CD4-positive, alpha-beta T cell treated with Interleukin-17A for 1 hour (primary cell): ENCODE results near the gene SLC6A3.

Experiments used
- DNase-seq: peaks from one replicate; pipeline ENCODE4 v3.0.0-alpha.2; 2020

SLC6A3 gene

GRCh38 chr5:1419476-1420210 lies 25.6 kb downstream of the SLC6A3 start:
- DNase-seq: no peak

- no peak for DNase-seq
Measured at GRCh38 chr5:1418921-1419280, 26.3 kb downstream of the SLC6A3 start.

DNA sequence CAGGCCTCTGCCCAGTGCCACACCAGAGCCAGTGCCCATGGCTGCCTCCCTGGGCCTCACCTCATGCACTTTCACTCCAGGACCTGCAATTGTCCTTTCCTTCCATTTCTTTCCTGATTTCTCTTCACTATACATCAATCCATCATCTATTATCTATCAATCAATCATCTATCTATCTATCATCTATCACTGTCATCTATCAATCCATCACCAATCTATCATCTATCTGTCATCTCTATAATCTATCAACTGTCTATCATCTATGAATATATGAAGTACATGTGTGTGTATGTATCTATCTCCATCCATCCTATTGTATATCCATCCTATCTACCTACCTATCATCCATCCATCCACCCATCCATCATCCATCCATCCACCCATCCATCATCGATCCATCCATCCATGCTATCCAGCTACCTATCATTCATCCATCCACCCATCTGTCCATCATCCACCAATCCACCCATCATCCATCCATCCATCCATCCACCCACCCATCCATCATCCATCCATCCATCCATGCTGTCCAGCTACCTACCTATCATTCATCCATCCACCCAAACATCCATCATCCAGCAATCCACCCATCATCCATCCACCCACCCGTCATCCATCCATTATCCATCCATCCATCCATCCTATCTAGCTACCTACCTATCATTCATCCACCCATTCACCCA lies 26.9 kb downstream of the SLC6A3 start:
- DNase-seq: no peak

DNA sequence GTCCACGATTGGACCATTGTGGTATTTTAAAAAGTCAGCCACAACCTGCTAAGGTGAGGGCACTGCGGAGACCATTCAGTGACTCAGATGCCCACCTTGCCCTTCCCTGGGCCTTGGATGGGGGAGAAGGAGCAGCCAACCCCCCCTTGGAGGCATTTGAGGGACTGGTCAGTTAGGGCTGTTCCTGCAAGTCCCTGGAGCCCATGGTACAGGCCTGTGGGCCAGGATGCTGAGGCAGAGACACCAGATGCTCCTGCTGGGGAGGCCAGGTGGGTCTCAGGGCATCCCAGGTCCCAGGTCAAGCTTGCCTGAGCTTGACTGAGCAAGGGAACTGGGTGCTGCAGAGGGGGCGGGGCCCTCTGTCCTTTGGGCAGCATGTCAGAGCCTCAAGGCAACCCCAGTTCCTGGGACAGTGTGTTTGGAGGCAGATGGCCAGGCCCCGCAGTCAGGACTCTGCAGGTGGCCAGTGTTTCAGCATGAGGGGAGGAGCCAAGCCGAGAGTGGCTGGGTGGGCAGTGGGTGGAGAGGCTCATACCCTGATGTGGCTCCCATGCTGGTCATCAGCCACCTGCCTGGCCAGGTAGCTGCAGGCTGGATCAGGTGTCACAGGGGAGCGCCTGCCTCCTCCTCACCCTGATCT lies 27.5 kb downstream of the SLC6A3 start:
- DNase-seq: no peak

DNA sequence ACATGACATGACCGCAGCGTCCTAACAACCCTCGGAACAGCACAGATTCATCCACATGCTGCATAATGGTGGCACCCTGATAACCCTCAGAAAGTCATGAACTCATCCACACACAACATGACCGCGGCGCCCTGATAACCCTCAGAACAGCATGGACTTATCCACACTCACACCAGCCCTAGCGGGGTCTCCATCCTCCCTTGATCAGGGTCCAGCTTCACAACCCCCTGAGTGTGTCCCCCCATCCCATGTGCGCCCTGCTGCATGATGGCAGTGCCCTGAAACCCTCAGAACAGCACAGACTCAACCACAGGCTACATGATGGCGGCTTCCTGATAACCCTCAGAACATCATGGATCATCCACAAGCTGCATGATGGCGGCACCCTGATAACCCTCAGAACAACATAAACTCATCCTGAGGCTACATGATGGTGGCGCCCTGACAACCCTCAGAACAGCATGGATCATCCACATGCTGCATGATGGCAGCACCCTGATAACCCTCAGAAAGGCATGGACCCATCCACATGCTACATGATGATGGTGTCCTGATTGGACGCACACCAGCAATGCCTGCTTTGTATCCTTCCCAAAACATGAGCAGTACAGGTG lies 28.3 kb downstream of the SLC6A3 start:
- no peak for DNase-seq

DNA sequence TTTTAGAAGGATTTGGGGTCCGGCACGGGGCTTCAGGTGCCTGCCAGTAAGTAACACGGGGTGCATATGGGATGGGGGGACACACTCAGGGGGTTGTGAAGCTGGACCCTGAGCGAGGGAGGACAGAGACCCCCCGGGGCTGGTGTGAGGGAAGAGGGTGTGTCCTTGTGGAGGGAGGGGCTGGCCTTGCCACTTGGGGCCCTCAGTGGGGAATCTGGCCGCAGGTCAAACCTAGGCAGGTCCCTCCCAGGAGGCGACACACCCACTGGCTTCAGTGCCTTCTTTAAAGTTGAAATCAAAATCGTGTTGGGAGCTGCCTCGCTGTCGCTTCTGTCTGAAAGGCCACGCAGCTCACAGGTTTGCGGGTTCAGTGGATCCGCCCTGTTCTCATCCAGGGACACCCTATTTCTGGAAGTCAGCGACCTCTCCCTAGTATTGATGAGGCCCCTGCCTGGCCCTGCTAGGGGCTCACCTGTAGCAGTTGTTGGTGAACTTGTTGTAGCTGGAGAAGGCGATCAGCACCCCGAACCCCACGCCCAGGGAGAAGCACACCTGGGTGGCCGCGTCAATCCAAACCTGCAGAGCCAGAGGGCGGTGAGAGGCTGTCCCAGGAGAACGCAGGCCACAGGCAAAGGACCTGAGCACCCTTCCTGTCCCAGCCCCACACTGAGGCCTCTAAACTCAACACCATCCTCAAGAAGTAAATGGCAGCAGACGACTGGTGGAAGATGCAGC lies 29.4 kb downstream of the SLC6A3 start:
- no peak for DNase-seq

DNA sequence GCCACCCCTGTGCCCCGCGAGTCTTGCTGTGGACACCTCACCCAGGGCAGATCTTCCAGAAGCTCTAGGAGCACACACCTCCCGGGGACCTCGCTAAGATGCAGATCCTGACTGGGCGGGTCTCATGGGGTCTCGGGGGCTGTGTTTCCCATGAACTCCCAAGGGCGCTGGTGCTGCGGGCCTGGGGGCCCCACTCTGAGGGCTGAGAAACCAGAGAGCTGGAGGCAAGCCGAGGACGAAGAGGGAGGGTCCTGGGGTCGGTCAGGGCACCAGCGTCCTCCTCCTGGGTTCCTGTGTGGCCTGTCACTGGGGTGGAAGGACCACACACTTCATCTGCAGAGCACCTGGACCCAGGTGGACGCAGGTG lies 30.2 kb downstream of the SLC6A3 start:
- DNase-seq: no peak

GRCh38 chr5:1414311-1415058 lies 30.8 kb downstream of the SLC6A3 start:
- DNase-seq: no peak

- DNase-seq: no peak
Measured at GRCh38 chr5:1413611-1414241, 31.5 kb downstream of the SLC6A3 start.

- DNase-seq: no peak
Measured at GRCh38 chr5:1413211-1413610, 32.0 kb downstream of the SLC6A3 start.

GRCh38 chr5:1412621-1413020 lies 32.6 kb downstream of the SLC6A3 start:
- no peak for DNase-seq

- no peak for DNase-seq
Measured at GRCh38 chr5:1412163-1412562, 33.1 kb downstream of the SLC6A3 start.

DNA sequence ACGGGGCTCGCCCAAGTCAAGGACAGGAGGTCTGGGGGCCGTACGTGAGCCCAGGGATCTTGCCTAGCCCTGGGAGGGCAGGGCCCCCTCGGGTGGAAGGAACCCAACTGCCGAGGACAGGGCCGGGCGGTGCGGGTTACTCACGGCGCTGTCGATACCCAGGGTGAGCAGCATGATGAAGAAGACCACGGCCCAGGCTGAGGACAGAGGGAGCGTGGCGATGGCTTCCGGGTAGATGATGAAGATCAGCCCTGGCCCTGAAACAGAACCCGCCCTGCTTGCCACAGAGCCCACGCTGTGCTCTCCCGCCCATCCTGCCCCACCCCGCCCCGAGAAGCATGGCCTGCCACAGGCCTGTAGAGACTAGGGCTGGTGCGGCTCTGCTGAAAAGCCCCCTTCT lies 34.1 kb downstream of the SLC6A3 start:
- no peak for DNase-seq

- DNase-seq: no peak
Measured at GRCh38 chr5:1410156-1411014, 34.9 kb downstream of the SLC6A3 start.

GRCh38 chr5:1409381-1410110 lies 35.7 kb downstream of the SLC6A3 start:
- DNase-seq: no peak

DNA sequence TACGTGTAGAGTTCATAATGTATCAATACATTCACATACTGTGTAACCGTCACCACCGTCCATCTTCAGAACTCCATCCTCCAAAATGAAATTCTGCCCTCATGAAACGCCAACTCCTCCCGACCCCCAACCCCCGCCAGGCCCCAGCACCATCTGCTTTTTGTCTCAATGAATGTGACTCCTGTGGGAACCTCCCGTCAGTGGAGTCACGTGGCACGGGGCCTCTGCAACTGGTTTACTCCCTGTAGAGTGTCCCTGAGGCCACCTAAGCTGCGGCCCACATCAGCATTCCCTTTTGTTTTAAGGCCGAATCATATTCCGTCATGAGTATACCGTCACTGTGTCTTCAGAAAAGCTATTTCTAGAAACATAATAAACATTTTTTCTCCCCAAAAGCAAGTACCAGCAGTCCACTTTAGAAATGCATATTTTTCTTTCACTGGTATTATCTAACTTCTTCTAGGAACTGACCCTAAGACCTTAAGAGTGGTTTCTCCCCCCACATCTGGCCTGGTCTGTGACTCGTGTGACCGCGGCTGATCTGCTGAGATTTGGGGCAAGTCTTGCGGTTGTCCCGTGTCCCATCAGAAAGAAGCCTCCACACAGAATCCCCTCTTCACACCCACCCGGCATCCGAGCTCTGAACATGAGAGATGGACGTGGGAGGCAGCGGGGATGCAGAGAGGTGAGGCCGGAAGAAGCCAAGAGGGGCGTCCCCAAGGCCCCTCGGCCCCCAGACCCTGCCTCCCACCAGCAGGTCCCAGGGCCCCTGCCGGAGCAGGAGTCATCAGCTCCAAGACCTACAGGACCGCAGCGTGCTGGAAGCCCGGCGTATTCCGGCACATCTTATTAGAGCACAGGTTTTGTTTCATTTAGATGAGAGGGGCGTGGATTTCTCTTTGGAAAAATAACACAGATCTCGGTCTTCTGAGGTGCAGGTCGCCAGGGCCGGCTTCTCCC lies 38.3 kb downstream of the SLC6A3 start:
- DNase-seq: no peak

DNA sequence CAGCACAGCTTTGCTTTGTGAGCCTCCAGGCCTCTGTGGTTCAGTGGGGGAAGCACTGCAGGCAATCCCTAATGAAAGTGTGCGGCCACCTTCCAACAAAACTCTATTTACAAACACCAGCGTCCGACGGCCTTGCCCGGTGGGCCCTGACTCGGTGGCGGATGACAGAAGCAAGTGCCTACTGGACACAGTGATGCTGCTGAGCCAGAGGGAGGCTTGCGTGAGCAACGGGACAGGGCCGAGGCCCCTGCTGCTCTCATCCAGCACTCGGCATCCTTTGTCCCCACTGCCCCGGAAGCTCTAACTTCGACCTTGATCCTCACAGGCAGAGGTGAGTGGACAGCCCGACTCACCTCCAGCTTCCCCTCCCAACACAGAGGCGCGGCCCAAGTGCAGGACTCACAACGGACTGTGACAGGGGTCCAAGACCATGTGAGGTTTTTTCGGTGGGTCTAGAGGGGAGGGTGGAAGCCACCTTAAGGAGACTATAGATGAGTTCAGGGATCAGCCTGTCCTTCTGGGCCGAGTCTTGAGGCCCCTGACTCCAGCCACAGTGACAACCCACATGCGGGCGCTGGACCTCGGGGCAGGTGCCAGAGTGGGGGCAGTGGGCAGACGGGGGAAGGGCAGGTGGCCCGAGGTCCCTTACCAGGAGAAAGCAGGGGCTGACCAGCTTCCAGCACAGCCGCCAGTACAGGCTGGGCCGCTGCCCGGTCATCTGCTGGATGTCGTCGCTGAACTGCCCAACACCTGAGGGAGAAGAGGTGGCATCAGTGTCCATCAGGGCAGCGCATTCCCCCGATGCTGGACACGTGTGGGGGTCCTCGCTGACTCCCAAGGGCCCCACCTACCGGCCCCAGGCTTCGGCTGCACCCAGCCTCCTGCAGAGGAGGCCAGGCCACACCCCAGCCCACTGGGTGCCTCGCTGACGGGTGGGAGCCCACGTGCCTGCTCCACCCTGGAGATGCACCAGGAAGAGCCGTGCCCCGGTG lies 39.4 kb downstream of the SLC6A3 start:
- DNase-seq: no peak

GRCh38 chr5:1405121-1405520 lies 40.1 kb downstream of the SLC6A3 start:
- no peak for DNase-seq
